Left hindlimb (tissue), 1 donor: ENCODE results near the gene SLC9B2.
"Not testable (repeated sequence)": the region's sequence is repeated elsewhere in the genome, so short reads cannot be mapped to it uniquely, and the experiment has no call there.

Source experiments
- DNase-seq: peaks from one replicate; pipeline ENCODE4 v3.0.0-alpha.2; 2018

The SLC9B2 gene

GRCh38 chr4:103018391-103019307, 57.9 kb downstream of the SLC9B2 start:
- peak; percentile 54 for DNase-seq

GRCh38 chr4:103012551-103012950, 64.0 kb downstream of the SLC9B2 start:
- DNase-seq, result no peak

GRCh38 chr4:103012060-103012459, 64.5 kb downstream of the SLC9B2 start:
- DNase-seq, result no peak

- no peak for DNase-seq
Measured at GRCh38 chr4:103011378-103012025, 65.1 kb downstream of the SLC9B2 start.

GRCh38 chr4:103010804-103011203, 65.8 kb downstream of the SLC9B2 start:
- DNase-seq, result no peak

- DNase-seq, result no peak
Measured at GRCh38 chr4:103008875-103009729, 67.5 kb downstream of the SLC9B2 start.

GRCh38 chr4:103002551-103002950, 74.0 kb downstream of the SLC9B2 start:
- DNase-seq, result no peak

- no peak for DNase-seq
Measured at GRCh38 chr4:102994803-102995202, 81.8 kb downstream of the SLC9B2 start.

- DNase-seq, result not testable (repeated sequence)
Measured at GRCh38 chr4:102993985-102994384, 82.6 kb downstream of the SLC9B2 start.

- DNase-seq, result no peak
Measured at GRCh38 chr4:102988429-102989020, 88.0 kb downstream of the SLC9B2 start.

- DNase-seq, result no peak
Measured at GRCh38 chr4:102981005-102981404, 95.6 kb downstream of the SLC9B2 start.
